ENCODE results near the gene MOG.

The MOG gene

GRCh38 chr6:29656798-29657197, at the start of gene MOG:
MOG (plus strand) TSS chr6:29657092; CDS start chr6:29657210, 118 bp downstream.
- no peaks in the 10 kb centered on the region for H3K36me3 Mint-ChIP-seq
- H3K4me3 Mint-ChIP-seq = no peak within 1 kb of the TSS
- peaks cover 43% of the 10 kb centered on the region for H3K27me3 Mint-ChIP-seq
- no peak within 1 kb of the TSS for H3K27ac Mint-ChIP-seq
- ATAC-seq = no peak
- H3K9me3 Mint-ChIP-seq = no peaks in the 10 kb centered on the region
- peaks cover under 1% of the 10 kb centered on the region for H3K4me1 Mint-ChIP-seq

GRCh38 chr6:29608131-29608530, 48.8 kb upstream of the MOG start:
- ATAC-seq = no peak
- no peaks in the 10 kb centered on the region for H3K27me3 Mint-ChIP-seq
- no peak overlapping the region for H3K27ac Mint-ChIP-seq
- H3K4me3 Mint-ChIP-seq = no peak overlapping the region
- H3K36me3 Mint-ChIP-seq = peaks cover 81% of the 10 kb centered on the region
- no peaks in the 10 kb centered on the region for H3K9me3 Mint-ChIP-seq
- H3K4me1 Mint-ChIP-seq = no peaks in the 10 kb centered on the region

DNA sequence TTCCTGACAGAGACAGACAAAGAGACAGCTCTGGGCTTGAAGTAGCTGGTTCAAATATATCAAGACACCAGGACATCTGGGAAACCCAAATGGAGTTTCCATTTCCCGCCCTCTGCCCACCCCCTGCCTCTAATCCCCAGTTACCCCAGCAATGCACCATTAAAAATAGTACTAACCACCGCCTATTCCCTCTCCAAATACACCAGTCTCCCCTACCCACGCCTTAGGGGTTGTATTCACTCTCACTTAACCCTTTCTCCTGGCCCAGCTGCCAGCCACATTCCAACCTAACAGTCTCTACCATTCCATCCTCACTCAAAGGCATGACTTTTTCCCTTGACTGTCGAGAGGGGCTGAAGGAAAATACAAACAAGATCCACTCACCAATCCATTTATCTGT, 46.4 kb upstream of the MOG start:
- Mint-ChIP-seq H3K27ac (no peak overlapping the region), H3K27me3 (no peaks in the 10 kb centered on the region), H3K4me3 (no peak overlapping the region), H3K36me3 (peaks cover 72% of the 10 kb centered on the region), H3K4me1 (no peaks in the 10 kb centered on the region), H3K9me3 (no peaks in the 10 kb centered on the region)
- ATAC-seq = no peak

DNA sequence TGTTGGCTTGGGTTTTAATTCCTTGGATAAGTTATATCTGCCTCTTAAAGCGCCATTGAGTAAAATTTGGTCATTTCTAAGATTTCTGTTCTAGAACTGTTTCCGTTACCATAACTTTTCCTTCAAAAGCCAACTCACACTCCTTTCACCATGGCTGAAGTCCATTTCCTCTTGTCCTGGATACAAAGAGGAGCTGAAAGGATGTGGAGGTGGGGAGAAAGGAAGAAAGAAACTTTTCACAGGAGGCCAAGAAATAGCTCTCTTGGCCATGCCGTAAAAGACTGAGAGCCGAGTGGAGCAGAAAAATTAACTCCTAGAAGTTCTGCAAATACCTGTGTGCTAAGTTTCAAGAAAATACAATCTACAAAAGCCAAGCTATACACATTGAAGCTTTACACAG, 45.5 kb upstream of the MOG start:
- H3K9me3 Mint-ChIP-seq = no peaks in the 10 kb centered on the region
- no peak overlapping the region for H3K27ac Mint-ChIP-seq
- ATAC-seq = no peak
- no peaks in the 10 kb centered on the region for H3K4me1 Mint-ChIP-seq
- peaks cover 63% of the 10 kb centered on the region for H3K36me3 Mint-ChIP-seq
- no peak overlapping the region for H3K4me3 Mint-ChIP-seq
- no peaks in the 10 kb centered on the region for H3K27me3 Mint-ChIP-seq

DNA sequence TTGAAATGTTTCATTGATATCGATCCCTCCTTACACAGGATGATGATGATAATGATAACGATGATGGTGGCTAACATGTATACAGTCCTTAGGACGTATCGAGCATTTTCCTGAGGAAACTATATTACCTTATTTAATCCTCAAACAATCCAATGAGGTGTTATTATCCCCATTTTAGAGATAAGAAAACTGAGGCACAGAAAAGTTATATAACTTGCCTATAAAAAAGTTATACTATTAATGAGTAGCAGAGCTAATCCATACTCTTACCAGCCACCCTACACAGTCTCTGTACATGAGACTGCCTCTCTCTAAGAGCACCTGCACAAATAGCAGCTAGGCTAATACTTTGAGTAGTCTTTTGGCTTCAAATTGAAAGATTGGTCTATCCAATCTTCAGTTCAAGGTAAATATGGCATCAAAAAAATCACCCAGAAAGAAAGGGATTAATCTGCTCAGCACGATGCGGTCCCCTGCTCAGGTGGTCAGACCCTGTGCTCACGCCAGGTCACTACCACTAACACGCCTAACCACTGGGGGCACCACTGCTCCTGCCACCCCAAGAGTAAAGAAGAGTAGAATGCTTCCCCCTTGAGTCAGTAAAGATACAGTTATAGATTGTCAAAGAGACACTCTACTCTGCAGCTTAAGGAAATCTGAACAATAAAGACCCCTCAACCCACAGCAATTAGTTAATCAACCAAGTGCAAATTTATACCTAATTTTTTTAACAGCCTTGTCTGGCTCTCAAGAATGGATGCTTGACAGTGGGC, 38.9 kb upstream of the MOG start:
- Mint-ChIP-seq H3K27me3 (no peaks in the 10 kb centered on the region), H3K27ac (no peak overlapping the region), H3K4me3 (no peak overlapping the region), H3K9me3 (no peaks in the 10 kb centered on the region), H3K36me3 (peaks cover 43% of the 10 kb centered on the region), H3K4me1 (no peaks in the 10 kb centered on the region)
- no peak for ATAC-seq

GRCh38 chr6:29619578-29620160, 37.2 kb upstream of the MOG start:
- H3K27me3 Mint-ChIP-seq = no peaks in the 10 kb centered on the region
- no peak for ATAC-seq
- H3K36me3 Mint-ChIP-seq = peaks cover 43% of the 10 kb centered on the region
- no peak overlapping the region for H3K4me3 Mint-ChIP-seq
- no peak overlapping the region for H3K27ac Mint-ChIP-seq
- H3K9me3 Mint-ChIP-seq = no peaks in the 10 kb centered on the region
- no peaks in the 10 kb centered on the region for H3K4me1 Mint-ChIP-seq

DNA sequence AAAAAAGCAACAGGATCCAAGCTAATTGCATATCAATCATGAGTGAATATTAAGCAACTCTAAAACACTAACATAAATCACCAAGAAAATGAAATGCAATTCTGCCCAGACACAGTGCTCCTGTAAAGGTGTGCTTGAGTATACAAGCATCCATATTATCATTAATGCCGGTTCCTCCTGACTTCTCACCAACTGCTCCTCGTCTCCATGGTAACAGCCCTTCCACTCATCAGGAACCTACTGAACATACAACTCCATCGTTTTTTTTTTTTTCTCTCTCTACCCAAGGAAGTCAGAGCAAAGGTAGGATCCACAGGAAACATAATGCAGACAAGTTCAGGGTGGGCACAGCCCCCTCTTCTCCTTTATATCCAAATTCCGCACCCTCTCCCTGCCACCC, 36.3 kb upstream of the MOG start:
- no peak overlapping the region for H3K27ac Mint-ChIP-seq

GRCh38 chr6:29624520-29624961, 32.4 kb upstream of the MOG start:
- peaks cover 38% of the 10 kb centered on the region for H3K36me3 Mint-ChIP-seq
- H3K9me3 Mint-ChIP-seq = no peaks in the 10 kb centered on the region
- H3K27me3 Mint-ChIP-seq = no peaks in the 10 kb centered on the region
- no peak for ATAC-seq
- no peak overlapping the region for H3K4me3 Mint-ChIP-seq
- H3K4me1 Mint-ChIP-seq = peaks cover 15% of the 10 kb centered on the region
- H3K27ac Mint-ChIP-seq = peak overlapping the region; percentile 0

More for the DNA sequence above, 36.3 kb upstream of the MOG start:
- Mint-ChIP-seq H3K4me3 (no peak overlapping the region), H3K27me3 (no peaks in the 10 kb centered on the region), H3K9me3 (no peaks in the 10 kb centered on the region), H3K4me1 (no peaks in the 10 kb centered on the region), H3K36me3 (peaks cover 43% of the 10 kb centered on the region)
- ATAC-seq = no peak

- Mint-ChIP-seq H3K4me1 (peaks cover 24% of the 10 kb centered on the region), H3K27me3 (no peaks in the 10 kb centered on the region), H3K4me3 (no peak overlapping the region), H3K9me3 (no peaks in the 10 kb centered on the region), H3K36me3 (peaks cover 31% of the 10 kb centered on the region), H3K27ac (peak overlapping the region; percentile 0)
- no peak for ATAC-seq
Measured at GRCh38 chr6:29625337-29625930, 31.5 kb upstream of the MOG start.

DNA sequence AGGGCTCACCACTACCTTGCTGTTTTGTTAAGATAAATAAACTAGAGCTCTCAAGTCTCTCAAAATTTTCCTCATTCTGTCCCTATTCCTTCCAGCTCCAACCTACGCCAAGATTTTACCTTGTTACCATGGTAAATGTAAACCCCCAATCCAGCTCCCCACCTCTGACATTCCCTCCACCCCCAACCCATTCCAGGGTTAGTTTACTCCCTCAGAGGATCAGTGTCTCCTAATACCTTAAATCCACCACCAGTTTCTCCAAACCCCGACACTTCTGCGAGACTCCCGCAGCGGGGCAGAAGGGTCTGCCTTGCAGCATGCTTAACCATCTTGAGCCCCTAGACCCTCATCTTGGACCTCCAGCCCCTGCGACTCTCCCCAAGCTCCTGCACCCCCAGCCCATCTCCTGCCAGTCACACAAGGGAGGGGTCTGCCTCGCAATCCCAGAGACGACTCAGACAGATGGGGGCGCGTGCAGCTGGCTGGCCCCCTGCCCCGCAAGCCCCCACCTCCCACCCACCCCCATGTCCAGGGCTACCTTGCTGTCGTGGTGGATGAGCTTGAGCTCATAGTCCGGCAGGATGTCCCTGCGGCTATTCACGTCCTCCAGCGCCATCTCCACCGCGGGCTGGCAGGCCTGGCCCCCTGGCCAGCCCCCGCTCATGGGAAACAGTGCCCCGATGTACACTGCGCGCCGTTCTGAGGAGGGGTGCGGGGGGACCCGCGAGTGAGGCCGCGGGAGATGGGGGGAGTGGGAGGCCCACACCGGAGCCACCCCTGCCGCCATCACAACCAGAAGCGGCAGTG, 29.7 kb upstream of the MOG start:
- Mint-ChIP-seq H3K9me3 (no peaks in the 10 kb centered on the region), H3K36me3 (peaks cover 18% of the 10 kb centered on the region), H3K4me3 (peak overlapping the region; percentile 91), H3K27ac (peak overlapping the region; percentile 61), H3K4me1 (peaks cover 38% of the 10 kb centered on the region), H3K27me3 (no peaks in the 10 kb centered on the region)
- ATAC-seq = peak; percentile 1

DNA sequence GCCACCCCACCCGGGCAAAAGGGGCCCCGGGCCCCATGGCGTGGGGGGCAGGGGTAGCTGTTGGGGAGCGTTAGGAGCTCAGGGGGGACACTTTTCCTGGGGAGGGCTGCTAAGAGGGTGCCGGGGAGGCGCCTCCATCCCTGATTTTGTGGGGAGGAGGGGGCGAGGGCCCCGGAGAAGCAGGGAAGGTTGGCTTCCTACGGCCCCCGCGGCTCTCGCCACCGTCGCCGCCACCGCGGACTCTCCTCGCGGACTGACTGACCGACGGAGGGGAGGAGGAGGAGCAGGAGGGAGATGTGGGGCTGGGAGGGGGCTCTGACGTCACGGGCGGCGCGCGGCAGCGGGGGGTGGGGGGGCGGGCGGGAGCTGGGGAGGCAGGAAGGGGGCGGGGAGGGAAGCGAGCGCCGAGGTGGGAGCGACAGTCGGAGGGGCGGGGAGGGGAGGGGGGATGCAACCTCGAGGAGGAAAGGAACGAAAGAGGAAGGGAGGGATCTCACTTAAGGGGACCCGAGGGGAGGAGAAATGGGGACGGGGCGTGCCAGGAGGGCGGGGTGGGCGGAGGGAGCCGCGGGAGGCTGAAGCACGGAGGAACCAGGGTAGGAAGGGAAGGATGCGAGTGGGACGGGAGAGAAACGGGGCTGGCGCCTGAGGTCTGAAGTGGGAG, 29.0 kb upstream of the MOG start:
- no peaks in the 10 kb centered on the region for H3K27me3 Mint-ChIP-seq
- peaks cover 13% of the 10 kb centered on the region for H3K36me3 Mint-ChIP-seq

DNA sequence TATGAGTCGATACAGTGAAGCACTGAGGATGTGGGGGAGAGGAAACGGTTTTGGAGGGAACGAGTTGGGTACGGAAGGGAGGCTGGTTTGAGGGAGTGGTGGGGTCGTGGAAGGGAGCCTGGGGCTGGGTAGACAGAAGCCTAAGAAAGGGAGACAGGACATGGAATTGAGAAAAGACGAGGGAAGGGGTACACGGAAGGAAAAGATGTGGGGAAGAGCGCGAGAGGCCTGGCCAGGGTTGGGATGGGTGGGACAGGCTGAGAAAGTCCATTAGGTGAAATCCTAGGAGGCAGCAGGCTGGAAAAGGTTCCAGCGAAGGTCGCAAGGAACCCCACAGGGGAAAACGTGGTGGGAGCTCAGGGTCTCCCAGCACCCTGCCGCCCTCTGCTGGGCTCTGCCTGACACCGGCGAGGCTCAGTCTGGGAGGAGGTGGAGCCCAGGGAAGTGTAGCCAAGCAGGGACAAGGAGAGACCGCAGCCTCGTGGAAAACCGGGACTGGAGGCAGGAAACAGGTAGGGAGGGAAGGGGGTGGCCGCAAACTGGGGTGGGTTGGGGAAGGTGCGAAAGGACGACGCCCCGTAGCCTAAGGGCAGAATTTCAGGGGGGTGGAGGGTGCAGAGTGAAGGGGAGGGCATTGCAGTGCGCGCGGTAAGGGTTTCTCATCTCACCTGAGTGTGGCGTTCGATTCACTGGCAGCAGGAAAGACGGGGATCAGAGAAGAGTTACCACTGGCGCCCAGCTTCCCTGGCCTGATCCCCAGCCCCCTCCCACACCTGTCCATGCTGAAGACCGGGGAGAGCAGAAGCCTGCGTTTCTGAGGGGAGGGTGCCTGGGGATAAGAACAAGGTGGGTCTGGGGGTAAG, 28.2 kb upstream of the MOG start:
- Mint-ChIP-seq H3K27me3 (no peaks in the 10 kb centered on the region), H3K4me1 (peaks cover 47% of the 10 kb centered on the region), H3K4me3 (peak overlapping the region; percentile 91), H3K36me3 (peaks cover 8% of the 10 kb centered on the region), H3K9me3 (no peaks in the 10 kb centered on the region), H3K27ac (peak overlapping the region; percentile 61)
- peak; percentile 61 for ATAC-seq

More for the DNA sequence above, 29.0 kb upstream of the MOG start:
- ATAC-seq = no peak
- peak overlapping the region; percentile 91 for H3K4me3 Mint-ChIP-seq
- H3K9me3 Mint-ChIP-seq = no peaks in the 10 kb centered on the region
- peak overlapping the region; percentile 61 for H3K27ac Mint-ChIP-seq
- H3K4me1 Mint-ChIP-seq = peaks cover 40% of the 10 kb centered on the region

DNA sequence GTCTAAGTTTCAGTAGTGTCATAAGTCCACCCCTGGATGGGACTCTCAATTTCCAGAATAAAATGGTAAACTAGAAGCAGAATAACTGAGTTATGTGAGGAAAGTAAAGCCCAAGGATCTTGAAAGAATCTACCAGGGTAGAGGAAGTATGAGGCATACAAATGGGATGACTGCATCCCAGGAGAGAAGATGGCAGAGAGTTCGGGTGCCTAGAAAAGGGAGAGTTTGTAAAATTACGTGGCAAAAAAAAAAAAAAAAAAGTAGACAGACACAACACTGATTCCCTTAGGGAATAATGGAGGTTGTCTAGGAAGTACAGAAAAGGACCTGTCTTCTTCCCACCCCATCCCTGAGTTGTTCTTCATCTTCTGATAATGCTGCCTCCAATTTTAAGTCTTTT, 27.3 kb upstream of the MOG start:
- Mint-ChIP-seq H3K36me3 (no peaks in the 10 kb centered on the region), H3K27ac (no peak overlapping the region), H3K9me3 (no peaks in the 10 kb centered on the region), H3K4me1 (peaks cover 56% of the 10 kb centered on the region), H3K27me3 (no peaks in the 10 kb centered on the region), H3K4me3 (no peak overlapping the region)
- ATAC-seq = no peak

DNA sequence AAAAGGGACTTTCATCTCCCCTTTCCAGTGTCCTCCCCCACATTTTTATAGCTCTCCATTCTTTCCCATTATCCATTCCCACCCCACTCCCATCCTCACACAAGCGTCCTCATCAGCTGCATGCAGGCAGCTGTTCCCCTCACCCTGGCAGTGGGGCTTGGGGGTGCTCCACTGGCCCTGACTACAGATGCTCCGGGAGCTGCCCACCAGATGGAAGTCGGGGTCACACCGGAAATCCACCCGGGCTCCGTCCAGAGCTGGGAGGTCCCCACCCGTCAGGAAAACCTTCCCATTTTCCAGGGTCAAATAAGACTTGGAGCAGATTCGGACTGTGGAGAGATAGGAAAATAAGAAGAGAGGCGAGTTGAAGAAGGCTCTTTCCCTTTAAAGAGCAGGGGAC, 26.6 kb upstream of the MOG start:
- no peak for ATAC-seq

More for the DNA sequence above, 26.6 kb upstream of the MOG start:
- no peaks in the 10 kb centered on the region for H3K36me3 Mint-ChIP-seq
- H3K27ac Mint-ChIP-seq = no peak overlapping the region
- no peaks in the 10 kb centered on the region for H3K9me3 Mint-ChIP-seq
- H3K4me3 Mint-ChIP-seq = no peak overlapping the region
- H3K27me3 Mint-ChIP-seq = no peaks in the 10 kb centered on the region
- H3K4me1 Mint-ChIP-seq = peaks cover 56% of the 10 kb centered on the region
